H9 (cell line): Measurements from ENCODE around the gene PON1. TPM values are rescaled to one million over a fixed set of nuclear protein-coding genes. Genes with fewer than 3 reads are reported as not detected.

Source experiments
- DNase-seq: peaks from one replicate; pipeline ENCODE4 v3.0.0-alpha.2; 2017
- H2AFZ ChIP-seq: one replicate; pipeline ENCODE4 v1.6.1; 2013; ENCODE audit warnings: mild to moderate bottlenecking, low read length, control low read depth, moderate library complexity
- H2AK5ac ChIP-seq: 2 replicates; pipeline ENCODE4 v1.6.1; 2013; ENCODE audit warnings: low read length, control low read depth, mixed read lengths; ENCODE audit not compliant: insufficient read length
- H2BK120ac ChIP-seq: one replicate; pipeline ENCODE4 v1.6.1; 2013; ENCODE audit warnings: low read depth, mild to moderate bottlenecking, low read length, control low read depth, inconsistent platforms; ENCODE audit not compliant: poor library complexity, severe bottlenecking
- H2BK12ac ChIP-seq: 2 replicates; pipeline ENCODE4 v1.6.1; 2013; ENCODE audit warnings: low read length, control low read depth, mixed read lengths, low read depth; ENCODE audit not compliant: insufficient read length
- H2BK15ac ChIP-seq: 2 replicates; pipeline ENCODE4 v1.6.1; 2013; ENCODE audit warnings: low read depth, low read length, control low read depth
- H2BK20ac ChIP-seq: one replicate; pipeline ENCODE4 v1.6.1; 2013; ENCODE audit warnings: low read depth, mild to moderate bottlenecking, low read length, control low read depth, inconsistent platforms; ENCODE audit not compliant: poor library complexity, severe bottlenecking
- H2BK5ac ChIP-seq: 2 replicates; pipeline ENCODE4 v1.6.1; 2013; ENCODE audit warnings: low read length, control low read depth, mixed read lengths; ENCODE audit not compliant: insufficient read length
- H3K14ac ChIP-seq: 2 replicates; pipeline ENCODE4 v1.6.1; 2013; ENCODE audit warnings: low read length, control low read depth; ENCODE audit not compliant: insufficient read depth
- H3K18ac ChIP-seq: 2 replicates; pipeline ENCODE4 v1.6.1; 2013; ENCODE audit warnings: low read depth, mild to moderate bottlenecking, mixed read lengths, low read length, control low read depth; ENCODE audit not compliant: insufficient read length
- H3K23ac ChIP-seq: 2 replicates; pipeline ENCODE4 v1.6.1; 2013; ENCODE audit warnings: low read length, control low read depth, mixed read lengths, low read depth; ENCODE audit not compliant: insufficient read length
- H3K23me2 ChIP-seq: 2 replicates; pipeline ENCODE4 v1.6.1; 2013; ENCODE audit warnings: low read depth, mild to moderate bottlenecking, mixed read lengths, low read length, control low read depth; ENCODE audit not compliant: insufficient read length, poor library complexity, severe bottlenecking
- H3K27ac ChIP-seq: 2 replicates; pipeline ENCODE4 v1.5.1; 2013; ENCODE audit warnings: low read length, control low read depth, mixed read lengths, low read depth; ENCODE audit not compliant: insufficient read length
- H3K27me3 ChIP-seq: 2 replicates; pipeline ENCODE4 v1.6.1; 2013; ENCODE audit warnings: low read length, control low read depth, inconsistent platforms; ENCODE audit not compliant: insufficient read depth
- H3K4ac ChIP-seq: 2 replicates; pipeline ENCODE4 v1.6.1; 2013; ENCODE audit warnings: low read depth, mild to moderate bottlenecking, control low read depth, inconsistent platforms, low read length, moderate library complexity
- H3K4me1 ChIP-seq: 2 replicates; pipeline ENCODE4 v1.6.1; 2013; ENCODE audit warnings: low read length, control low read depth, inconsistent platforms; ENCODE audit not compliant: insufficient read depth
- H3K4me2 ChIP-seq: 2 replicates; pipeline ENCODE4 v1.6.1; 2013; ENCODE audit warnings: low read length, control low read depth, mixed read lengths; ENCODE audit not compliant: insufficient read length, insufficient read depth
- H3K56ac ChIP-seq: 2 replicates; pipeline ENCODE4 v1.6.1; 2013; ENCODE audit warnings: low read depth, mild to moderate bottlenecking, mixed read lengths, low read length, control low read depth; ENCODE audit not compliant: insufficient read length
- H3K79me1 ChIP-seq: 2 replicates; pipeline ENCODE4 v1.6.1; 2013; ENCODE audit warnings: low read depth, mild to moderate bottlenecking, moderate library complexity, low read length, control low read depth, inconsistent platforms; ENCODE audit not compliant: insufficient read depth, poor library complexity, severe bottlenecking
- H3K79me2 ChIP-seq: 2 replicates; pipeline ENCODE4 v1.6.1; 2013; ENCODE audit warnings: low read length, control low read depth, inconsistent platforms; ENCODE audit not compliant: insufficient read depth
- H3K9ac ChIP-seq: 2 replicates; pipeline ENCODE4 v1.6.1; 2013; ENCODE audit warnings: low read length, control low read depth, mixed read lengths; ENCODE audit not compliant: insufficient read length; ENCODE audit errors: extremely low read depth
- H3K9me3 ChIP-seq: one replicate; pipeline ENCODE4 v1.6.1; 2013; ENCODE audit warnings: low read depth, low read length, inconsistent platforms; ENCODE audit not compliant: control insufficient read depth
- H3T11ph ChIP-seq: one replicate; pipeline ENCODE4 v1.6.1; 2013; ENCODE audit warnings: mild to moderate bottlenecking, low read length, control low read depth, inconsistent platforms
- H4K20me1 ChIP-seq: one replicate; pipeline ENCODE4 v1.6.1; 2013; ENCODE audit not compliant: control insufficient read depth, insufficient read length, insufficient read depth
- H4K5ac ChIP-seq: 2 replicates; pipeline ENCODE4 v1.6.1; 2013; ENCODE audit warnings: low read depth, mild to moderate bottlenecking, mixed read lengths, low read length, control low read depth; ENCODE audit not compliant: insufficient read length
- H4K8ac ChIP-seq: replicated peaks from 2 replicates; pipeline ENCODE4 v1.6.1; 2013; ENCODE audit warnings: low read length, control low read depth, mixed read lengths, low read depth; ENCODE audit not compliant: insufficient read length
- H4K91ac ChIP-seq: 2 replicates; pipeline ENCODE4 v1.6.1; 2013; ENCODE audit warnings: low read depth, mild to moderate bottlenecking, moderate library complexity, mixed read lengths, low read length, control low read depth; ENCODE audit not compliant: insufficient read length
- H3K27ac Mint-ChIP-seq, 3 experiments: 2 replicates in 2 of 3; 3 replicates in 1 of 3; pipeline ENCODE4 v1.8.0; 2020 to 2021; ENCODE audit warnings: mixed read lengths in 3 of 3, mild to moderate bottlenecking in 1 of 3, moderate library complexity in 1 of 3
- H3K27me3 Mint-ChIP-seq: 2 replicates; pipeline ENCODE4 v1.8.0; 2021; ENCODE audit warnings: low read depth, mild to moderate bottlenecking, moderate library complexity, mixed read lengths
- H3K36me3 Mint-ChIP-seq, 3 experiments: 2 replicates in 2 of 3; 3 replicates in 1 of 3; pipeline ENCODE4 v1.8.0; 2020 to 2021; ENCODE audit warnings: low read depth in 3 of 3, mixed read lengths in 3 of 3; ENCODE audit not compliant: insufficient read depth in 1 of 3
- H3K4me1 Mint-ChIP-seq, 2 experiments: 2 replicates each; pipeline ENCODE4 v1.8.0; 2020; ENCODE audit warnings: mixed read lengths in 2 of 2
- H3K4me3 Mint-ChIP-seq, 2 experiments: 2 replicates in 1 of 2; 3 replicates in 1 of 2; pipeline ENCODE4 v1.8.0; 2020 to 2021; ENCODE audit warnings: mild to moderate bottlenecking in 2 of 2, mixed read lengths in 2 of 2, moderate library complexity in 1 of 2
- H3K9me3 Mint-ChIP-seq, 2 experiments: 2 replicates in 1 of 2; 3 replicates in 1 of 2; pipeline ENCODE4 v1.8.0; 2020; ENCODE audit warnings: mild to moderate bottlenecking in 2 of 2, mixed read lengths in 2 of 2, moderate library complexity in 1 of 2
- CTCF ChIP-seq: fragments of 200-600 bp; sonication (generic); conservative IDR thresholded peaks from 3 replicates; pipeline ENCODE4 v1.8.0; 2021; ENCODE audit warnings: antibody characterized with exemption, mild to moderate bottlenecking
- WGBS: extraction: QIAGEN DNeasy Blood & Tissue Kit; methylation state at CpG from one replicate; pipeline ENCODE4 v1.1.7; 2013; ENCODE audit warnings: missing lambda C conversion rate, low lambda C conversion rate, mixed read lengths; ENCODE audit not compliant: insufficient read length; ENCODE audit errors: extremely low coverage; 5-methylcytosine and 5-hydroxymethylcytosine counted together
- long read RNA-seq: library from polyadenylated mRNA; unstranded; transcript quantifications from one replicate; pipeline ENCODE4 v2.0.0, GENCODE V29; 2020
- total RNA-seq: library from RNA; stranded (reverse); gene quantifications from 2 replicates; pipeline ENCODE4 v1.2.1, GENCODE V29; 2021

Gene PON1
- 0.15 and 0.90 TPM in 2 replicates for total RNA-seq
- long read RNA-seq, partial matches to known transcripts, result 2 of 4 reads
- long read RNA-seq, other reads (novel, unspliced or antisense), result 0 of 4 reads

GRCh38 chr7:95324431-95324830 is at the start of gene PON1:
Gene PON1, minus strand, starts transcription at chr7:95324532. Its CDS starts 57 bp downstream, at chr7:95324475.
- no peak for TF ChIP-seq CTCF
- Histone ChIP-seq H3T11ph (no peak within 1 kb of the TSS), H2BK120ac (no peak within 1 kb of the TSS), H3K4ac (no peak within 1 kb of the TSS), H2BK12ac (no peak within 1 kb of the TSS), H3K18ac (peak within 1 kb of the TSS; percentile 44), H3K27ac (no peak within 1 kb of the TSS), H3K23me2 (peaks cover 3% of the 10 kb centered on the region), H3K27me3 (peaks cover 2% of the 10 kb centered on the region; the same call in 1 of the 2 replicates), H2BK20ac (no peak within 1 kb of the TSS), H2BK5ac (no peak within 1 kb of the TSS), H3K9ac (no peak within 1 kb of the TSS), H4K91ac (no peak within 1 kb of the TSS), H3K79me2 (no peaks in the 10 kb centered on the region), H3K9me3 (no peaks in the 10 kb centered on the region), H2AK5ac (no peak within 1 kb of the TSS), H3K14ac (peak within 1 kb of the TSS; percentile 70; the same call in 1 of the 2 replicates), H3K79me1 (no peaks in the 10 kb centered on the region), H2AFZ (peak within 1 kb of the TSS; percentile 0), H3K4me2 (peak within 1 kb of the TSS; percentile 57), H3K23ac (no peak within 1 kb of the TSS), H4K5ac (no peak within 1 kb of the TSS), H2BK15ac (no peak within 1 kb of the TSS), H4K8ac (no peak within 1 kb of the TSS), H3K4me1 (no peaks in the 10 kb centered on the region), H3K56ac (no peak within 1 kb of the TSS), H4K20me1 (no peaks in the 10 kb centered on the region)
- Mint-ChIP-seq H3K27ac (no peak within 1 kb of the TSS), H3K36me3 (no peaks in the 10 kb centered on the region), H3K27me3 (peaks cover 23% of the 10 kb centered on the region), H3K4me1 (peaks cover 11 to 18% of the 10 kb centered on the region in 2 experiments), H3K4me3 (peak within 1 kb of the TSS; percentile 51; a peak in 3 of 5 replicates), H3K9me3 (no peaks in the 10 kb centered on the region)
- peak; percentile 81 for DNase-seq
- no CpG with 5 or more reads among the region's 20 CpGs for WGBS
